Stomach (tissue), 9 donors: ENCODE measurements around the gene NQO2. TPM values are rescaled to one million over a fixed set of nuclear protein-coding genes. Genes with fewer than 3 reads are reported as not detected.
"Not testable (repeated sequence)": the region's sequence is repeated elsewhere in the genome, so short reads cannot be mapped to it uniquely, and the experiment has no call there.

ENCODE experiments used
- DNase-seq, 2 donors: peaks; one replicate each; pipeline versions ENCODE4 v3.0.0 to v3.0.0-alpha.2; 2013 to 2019
- H3K27ac ChIP-seq, 5 donors: fragments of 200-600 bp in 4 of 5; sonication (generic) in 4 of 5; one replicate each; pipeline ENCODE4 v1.5.1; 2013 to 2019; ENCODE audit warnings: mild to moderate bottlenecking in 1 of 5, moderate library complexity in 1 of 5
- H3K27me3 ChIP-seq, 3 donors: fragments of 200-600 bp; sonication (generic); one replicate each; pipeline ENCODE4 v1.5.1; 2017 to 2019; ENCODE audit warnings: mixed run types in 1 of 3
- H3K36me3 ChIP-seq, 4 donors: fragments of 200-600 bp; sonication (generic); 1 replicate in 3 of 4; 2 replicates in 1 of 4; pipeline ENCODE4 v1.5.1; 2016 to 2019
- H3K4me1 ChIP-seq, 4 donors: fragments of 200-600 bp; sonication (generic); one replicate each; pipeline ENCODE4 v1.5.1; 2016 to 2019
- H3K4me3 ChIP-seq, 4 donors: fragments of 200-600 bp; sonication (generic) in 3 of 4; one replicate each; pipeline ENCODE4 v1.5.1; 2016 to 2019; ENCODE audit warnings: mild to moderate bottlenecking in 1 of 4
- H3K9me3 ChIP-seq, 4 donors: fragments of 200-600 bp; sonication (generic); one replicate each; pipeline ENCODE4 v1.5.1; 2016 to 2019
- CTCF ChIP-seq, 7 experiments: fragments of 450-650 bp in 4 of 7; fragments of 200-600 bp in 3 of 7; sonication (generic) in 3 of 7; IDR thresholded peaks; one replicate each; pipeline ENCODE4 v1.5.1; 2016 to 2019; ENCODE audit warnings: antibody characterized with exemption in 7 of 7, control low read depth in 2 of 7, mild to moderate bottlenecking in 1 of 7
- EP300 ChIP-seq: sonication (generic); formaldehyde crosslinking; IDR thresholded peaks from one replicate; pipeline ENCODE4 v1.6.1; 2017; ENCODE audit warnings: antibody characterized with exemption
- POLR2A ChIP-seq, 4 donors: fragments of 450-650 bp; IDR thresholded peaks; one replicate each; pipeline ENCODE4 v1.6.1; 2016; ENCODE audit warnings: antibody characterized with exemption in 4 of 4, control low read depth in 2 of 4, mild to moderate bottlenecking in 1 of 4, moderate library complexity in 1 of 4
- POLR2AphosphoS5 ChIP-seq, 3 donors: sonication (generic); formaldehyde crosslinking; IDR thresholded peaks; one replicate each; pipeline ENCODE4 v1.6.1; 2016; ENCODE audit warnings: antibody characterized with exemption in 3 of 3
- WGBS, 5 donors: extraction: QIAGEN DNeasy Blood & Tissue Kit in 3 of 5; methylation state at CpG; one replicate each; pipeline versions ENCODE4 v1.1.5 to v1.1.7; 2013 to 2018; 5-methylcytosine and 5-hydroxymethylcytosine counted together
- intact Hi-C: fragments of 100-400 bp; cut with DNase I; formaldehyde crosslinking; loops from one replicate; pipeline ENCODE4 v1.15.1; 2023; ENCODE audit warnings: low total_unique reads
- polyA plus RNA-seq, 3 donors: library from polyadenylated mRNA; stranded (reverse); fragments of 200-250 nt; gene quantifications; one replicate each; pipeline ENCODE4 v1.2.3, GENCODE V29; 2013
- total RNA-seq, 5 donors: library from RNA; depleted of rRNA; stranded (reverse); fragments of >200 nt; gene quantifications; one replicate each; pipeline versions ENCODE4 v1.1.0 to v1.2.3, GENCODE V29; 2014 to 2016
- donor health status: healthy with polysubstance abuse.
- donor health status: Bipolar disorder and iron deficiency.
- donor health status: healthy.

NQO2 gene
- total and polyA plus RNA-seq, 8 donors = 0.87 to 43.1 (median 28.3) TPM; not detected in 1

GRCh38 chr6:2970034-2970685 is 29.5 kb upstream of the NQO2 start:
- Histone ChIP-seq H3K36me3 (peaks cover 0 to 3% (median 0%) of the 10 kb centered on the region in 4 donors), H3K9me3 (no peaks in the 10 kb centered on the region), H3K27ac (peak overlapping the region; percentile 66 to 99 (median 98)), H3K4me3 (peak overlapping the region; percentile 57 to 89 (median 73)), H3K4me1 (peaks cover 15 to 58% (median 40%) of the 10 kb centered on the region in 4 donors), H3K27me3 (no peaks in the 10 kb centered on the region)
- 24 to 31% (median 26%) methylated on average over 10 of the region's 10 CpGs for WGBS, 5 donors
- intact Hi-C loops = no loop called here
- DNase-seq = no peak
- TF ChIP-seq POLR2A (IDR thresholded peaks at IDR 0.05) (no peak), POLR2AphosphoS5 (IDR thresholded peaks at IDR 0.05) (no peak), EP300 (no peak)

GRCh38 chr6:2970753-2971419 is 28.8 kb upstream of the NQO2 start:
- H3K4me3 ChIP-seq = peak overlapping the region; percentile 57 to 89 (median 73)
- no peaks in the 10 kb centered on the region for H3K9me3 ChIP-seq
- TF ChIP-seq CTCF (IDR thresholded peaks at IDR 0.05) (no peak), POLR2A (IDR thresholded peaks at IDR 0.05) (no peak), EP300 (no peak), POLR2AphosphoS5 (IDR thresholded peaks at IDR 0.05) (no peak)
- intact Hi-C loops = no loop called here
- peak; percentile 78 to 83 for DNase-seq
- peaks cover 0 to 3% (median 0%) of the 10 kb centered on the region in 4 donors for H3K36me3 ChIP-seq
- WGBS, 5 donors = 0 to 1% (median 0%) methylated on average over 34 to 80 of the region's 80 CpGs
- H3K27me3 ChIP-seq = no peaks in the 10 kb centered on the region
- H3K4me1 ChIP-seq = peaks cover 15 to 53% (median 38%) of the 10 kb centered on the region in 4 donors
- peak overlapping the region; percentile 97 to 99 (median 98) for H3K27ac ChIP-seq

GRCh38 chr6:2971420-2972218 is 28.1 kb upstream of the NQO2 start, which contains the start of gene SERPINB6:
SERPINB6 (minus strand) TSS chr6:2971567; CDS start chr6:2959332, 12,235 bp downstream.
- peak within 1 kb of the TSS; percentile 97 to 99 (median 98) for H3K27ac ChIP-seq
- peak; percentile 80 to 88 for DNase-seq
- H3K27me3 ChIP-seq = no peaks in the 10 kb centered on the region
- TF ChIP-seq POLR2AphosphoS5 (IDR thresholded peaks at IDR 0.05) = peak in 2 of 3 donors; percentile 38 to 70
- no peak for TF ChIP-seq EP300
- TF ChIP-seq POLR2A (IDR thresholded peaks at IDR 0.05) = no peak
- TF ChIP-seq CTCF (IDR thresholded peaks at IDR 0.05) = no peak
- WGBS, 5 donors = 1 to 13% (median 5%) methylated on average over 24 to 63 of the region's 63 CpGs
- H3K36me3 ChIP-seq = no peaks in the 10 kb centered on the region
- intact Hi-C loops = no loop called here
- H3K4me3 ChIP-seq = peak within 1 kb of the TSS; percentile 57 to 89 (median 73)
- H3K4me1 ChIP-seq = peaks cover 15 to 46% (median 34%) of the 10 kb centered on the region in 4 donors
- H3K9me3 ChIP-seq = no peaks in the 10 kb centered on the region

GRCh38 chr6:2972219-2972487 is 27.5 kb upstream of the NQO2 start:
- 11 to 72% (median 65%) methylated on average over 1 of the region's 1 CpG for WGBS, 5 donors
- H3K36me3 ChIP-seq, H3K27me3 ChIP-seq, DNase-seq, intact Hi-C loops, H3K9me3 ChIP-seq: not testable (repeated sequence)
- Histone ChIP-seq H3K4me1 (peaks cover 15 to 41% (median 28%) of the 10 kb centered on the region in 4 donors), H3K27ac (peak overlapping the region; percentile 97 to 99 (median 98)), H3K4me3 (peak overlapping the region; percentile 57 to 89 (median 73))

GRCh38 chr6:2972685-2973084 is 27.0 kb upstream of the NQO2 start:
- H3K27ac ChIP-seq = peak overlapping the region in 3 of 5 donors; percentile 97 to 99 (median 98)
- peaks cover 15 to 35% (median 26%) of the 10 kb centered on the region in 4 donors for H3K4me1 ChIP-seq
- H3K4me3 ChIP-seq, H3K9me3 ChIP-seq, H3K27me3 ChIP-seq, DNase-seq, intact Hi-C loops, H3K36me3 ChIP-seq: not testable (repeated sequence)
- 96 to 98% (median 97%) methylated on average over 5 of the region's 5 CpGs for WGBS, 5 donors

- H3K9me3 ChIP-seq, H3K27me3 ChIP-seq, H3K4me3 ChIP-seq, intact Hi-C loops, H3K36me3 ChIP-seq, DNase-seq, H3K27ac ChIP-seq: not testable (repeated sequence)
- 96 to 99% (median 97%) methylated on average over 6 of the region's 6 CpGs for WGBS, 5 donors
- peaks cover 15 to 34% (median 24%) of the 10 kb centered on the region in 4 donors for H3K4me1 ChIP-seq
Measured at GRCh38 chr6:2973180-2973579, 26.5 kb upstream of the NQO2 start.
